Sciatic nerve (tissue), 2 donors: ENCODE data around the gene TENT5C. TPM values are rescaled to one million over a fixed set of nuclear protein-coding genes. Genes with fewer than 3 reads are reported as not detected.

Source experiments
- ATAC-seq: fragments of 200-7000 bp; cut with Tn5 transposase; one replicate; pipeline ENCODE4 v1.9.1; 2020; ENCODE audit warnings: mild to moderate bottlenecking, moderate library complexity
- DNase-seq: peaks from one replicate; pipeline ENCODE4 v3.0.0-alpha.2; 2020; ENCODE audit warnings: low spot score
- intact Hi-C: fragments of 100-400 bp; cut with DNase I; formaldehyde crosslinking; loops from one replicate; pipeline ENCODE4 v1.14.2; 2022
- total RNA-seq: library from RNA; stranded (reverse); fragmentation: NEBNext Ultra II Directional; extraction: Animal tissue kit (Norgen Biotek cat#: 25700); gene quantifications from one replicate; pipeline ENCODE4 v1.2.1, GENCODE V29; 2021
- donor health status: DM: no; HTN: no; CAD: no.
- donor health status: DM: no; HTN: no; CAD: no.

The TENT5C gene
- total RNA-seq, 1 donor from 2014 or later = 37.0 TPM

DNA sequence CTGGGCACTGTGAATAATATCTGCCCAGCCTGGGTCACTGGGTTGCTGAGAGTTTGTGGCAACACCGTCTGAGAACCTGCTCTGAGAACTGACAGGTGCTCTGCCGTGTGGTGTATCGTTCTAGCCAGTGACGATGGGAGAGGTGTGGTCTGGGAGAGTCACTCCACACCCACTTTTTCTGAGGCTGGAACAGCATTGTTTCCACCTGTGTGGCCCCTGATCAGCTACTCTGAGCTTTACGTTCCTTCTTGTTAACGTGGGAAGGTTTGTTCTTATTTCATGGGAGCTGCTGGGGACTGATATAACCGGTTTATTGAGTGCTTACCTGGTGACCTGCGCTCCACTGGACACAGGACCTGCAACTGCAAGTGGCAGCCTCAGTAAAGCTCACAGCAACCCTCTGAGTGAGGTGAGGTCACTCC, 34.8 kb upstream of the TENT5C start:
- intact Hi-C loops = no loop called here

DNA sequence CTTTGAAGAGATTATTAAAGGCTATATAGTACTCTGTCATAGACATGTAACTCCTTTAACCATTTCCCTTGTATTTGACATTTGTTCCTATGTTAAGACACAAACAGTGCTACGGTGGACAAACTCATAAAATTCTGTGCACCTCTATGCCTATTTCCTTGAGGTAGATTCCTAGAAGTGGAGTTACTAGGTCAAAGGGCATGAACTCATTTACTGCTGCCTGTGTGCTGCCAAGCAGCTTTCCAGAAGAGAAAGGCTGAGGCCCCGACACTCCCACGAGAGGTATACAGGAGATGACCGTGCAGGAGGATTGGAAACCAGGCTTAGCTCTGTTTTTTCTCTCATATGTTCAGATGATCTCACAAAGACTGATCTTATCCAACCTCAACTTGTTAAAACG, 34.4 kb upstream of the TENT5C start:
- intact Hi-C loops = no loop called here
- ATAC-seq (no peak), DNase-seq (no peak)

More for the DNA sequence above, 34.8 kb upstream of the TENT5C start:
- DNase-seq (no peak), ATAC-seq (no peak)

DNA sequence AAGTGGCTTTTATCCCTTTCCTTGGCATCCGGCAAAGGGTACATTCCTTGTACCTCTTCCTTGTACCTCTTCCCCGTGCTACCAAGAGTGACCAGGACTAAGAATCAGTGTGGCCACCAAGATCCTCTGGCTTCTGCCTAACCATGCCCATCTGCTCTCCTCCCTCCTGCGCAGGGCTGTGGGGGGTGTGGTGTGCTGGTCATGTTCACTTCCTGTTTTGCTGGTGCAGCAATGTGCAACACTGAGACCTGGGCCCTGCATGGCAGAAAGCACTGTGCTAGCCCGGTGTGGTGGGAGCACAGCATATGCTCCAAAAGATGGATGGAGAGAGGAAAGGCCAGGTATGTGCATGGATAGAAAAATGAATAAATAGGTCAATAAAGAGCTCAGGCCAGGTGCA, 33.3 kb upstream of the TENT5C start:
- intact Hi-C loops = no loop called here
- DNase-seq (no peak), ATAC-seq (no peak)

DNA sequence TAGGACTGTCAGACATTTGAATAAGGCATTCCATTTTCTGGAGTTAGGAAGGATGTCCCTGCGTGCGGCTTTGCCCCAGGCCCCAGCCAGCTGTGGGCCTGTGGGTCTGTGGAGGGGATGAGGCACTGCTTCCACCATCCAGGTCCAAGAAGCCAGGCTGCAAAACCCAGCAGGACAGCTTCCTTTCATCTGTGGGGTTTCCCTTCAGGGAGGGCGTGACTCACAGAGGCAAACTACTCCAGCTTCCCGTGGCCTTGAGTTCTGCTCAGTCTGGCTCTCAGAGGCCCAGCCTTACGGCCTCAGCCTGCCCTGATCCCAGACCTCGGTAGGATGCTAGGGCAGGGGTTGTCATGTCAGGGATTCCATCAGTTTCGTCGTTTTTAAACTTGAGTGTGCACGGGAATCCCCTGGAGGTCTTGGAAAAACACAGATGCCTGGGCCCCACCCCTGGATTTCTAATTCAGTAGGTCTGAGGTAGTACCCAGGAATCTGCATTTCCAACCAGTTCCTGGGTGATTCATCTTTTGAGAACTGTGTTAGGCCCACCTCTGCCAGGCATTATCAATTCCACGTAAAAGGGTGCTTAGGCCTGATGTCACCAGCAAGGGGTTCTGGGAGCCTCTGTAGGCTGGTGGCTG, 32.3 kb upstream of the TENT5C start:
- intact Hi-C loops = no loop called here
- ATAC-seq = no peak
- DNase-seq = no peak

DNA sequence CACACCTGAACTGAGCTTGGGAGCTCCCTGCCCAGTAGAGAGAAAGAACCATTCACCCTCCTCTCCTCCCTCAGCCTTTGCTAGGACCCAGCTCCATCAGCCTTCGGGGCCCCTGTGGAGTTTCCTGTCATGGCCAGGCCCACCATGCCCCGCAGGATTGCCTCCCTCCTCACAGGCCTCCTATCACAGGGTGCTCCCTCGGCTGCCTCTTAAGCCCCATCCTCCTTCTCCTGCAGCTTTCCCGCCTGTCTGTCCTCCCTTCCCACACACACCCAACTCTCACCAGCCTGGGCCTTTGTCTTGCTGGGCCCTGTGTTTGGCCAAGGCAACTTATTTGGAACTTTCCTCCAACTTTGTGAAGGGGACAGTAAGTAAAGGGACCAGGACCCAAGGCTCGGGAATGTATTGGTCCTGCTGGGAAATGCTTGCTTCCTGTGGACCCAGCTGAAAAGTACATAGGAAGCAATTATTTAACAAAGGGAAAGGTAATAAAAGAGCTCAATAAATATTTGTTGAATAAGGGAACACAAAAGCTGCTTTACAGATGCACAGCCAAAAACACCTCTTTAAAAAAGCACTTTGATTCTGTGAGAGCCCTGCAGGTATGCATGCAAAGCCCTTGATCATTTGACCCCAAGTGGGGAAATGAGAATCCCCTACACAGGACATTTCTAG, 31.6 kb upstream of the TENT5C start:
- intact Hi-C loops = no loop called here
- DNase-seq = no peak
- no peak for ATAC-seq

DNA sequence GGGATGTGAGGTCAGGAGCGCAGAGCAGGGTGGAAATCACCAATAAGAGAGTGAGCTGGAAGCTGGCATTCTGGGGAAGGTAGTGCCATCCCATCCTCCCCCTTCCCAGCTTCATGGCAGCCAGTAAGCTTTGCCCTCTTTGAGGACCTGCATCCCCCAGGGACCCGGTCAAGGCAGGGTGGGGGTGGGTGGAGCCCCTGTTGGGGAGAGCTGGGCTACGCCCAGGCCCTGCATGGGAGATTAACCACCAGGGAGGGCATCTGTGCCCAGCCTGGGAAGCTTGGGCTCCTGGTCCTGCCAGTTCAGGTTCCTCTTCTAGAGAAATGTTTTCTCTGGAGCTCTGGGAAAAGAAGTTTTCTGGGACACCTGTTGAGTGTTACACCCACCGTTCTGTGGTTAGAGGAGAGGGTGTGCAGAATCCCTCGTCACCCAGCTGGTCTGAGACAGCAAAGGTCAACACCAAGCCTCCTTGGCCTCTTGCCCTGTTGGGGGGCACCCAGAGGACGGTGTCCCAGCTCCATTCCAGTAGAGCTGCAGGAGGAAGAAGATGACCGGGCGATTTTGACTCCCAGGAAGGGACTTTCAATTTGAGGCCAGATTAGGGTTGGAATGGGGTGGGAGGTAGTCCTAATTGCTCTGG, 30.1 kb upstream of the TENT5C start:
- ATAC-seq (no peak), DNase-seq (no peak)
- intact Hi-C loops = no loop called here

DNA sequence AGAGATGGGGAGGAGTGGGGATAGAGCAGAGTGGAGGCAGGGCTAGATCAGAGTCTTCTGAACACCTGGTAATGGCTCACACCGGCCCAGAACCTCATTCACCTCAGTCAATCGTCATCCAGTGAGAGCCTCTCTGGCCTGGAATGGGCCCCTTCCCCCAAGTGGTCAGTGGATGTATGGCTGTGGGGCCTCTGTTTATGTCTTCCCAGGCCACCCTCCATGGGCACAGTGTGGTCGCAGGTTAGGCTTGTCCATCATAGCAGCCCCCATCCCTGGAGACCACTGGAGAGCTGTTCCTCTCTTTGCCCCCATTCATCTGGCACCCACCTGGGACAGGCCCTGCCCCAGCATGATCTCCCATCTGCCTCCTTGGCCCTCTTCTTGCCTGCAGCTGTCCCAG, 29.6 kb upstream of the TENT5C start:
- no peak for DNase-seq
- intact Hi-C loops = no loop called here
- ATAC-seq = no peak

DNA sequence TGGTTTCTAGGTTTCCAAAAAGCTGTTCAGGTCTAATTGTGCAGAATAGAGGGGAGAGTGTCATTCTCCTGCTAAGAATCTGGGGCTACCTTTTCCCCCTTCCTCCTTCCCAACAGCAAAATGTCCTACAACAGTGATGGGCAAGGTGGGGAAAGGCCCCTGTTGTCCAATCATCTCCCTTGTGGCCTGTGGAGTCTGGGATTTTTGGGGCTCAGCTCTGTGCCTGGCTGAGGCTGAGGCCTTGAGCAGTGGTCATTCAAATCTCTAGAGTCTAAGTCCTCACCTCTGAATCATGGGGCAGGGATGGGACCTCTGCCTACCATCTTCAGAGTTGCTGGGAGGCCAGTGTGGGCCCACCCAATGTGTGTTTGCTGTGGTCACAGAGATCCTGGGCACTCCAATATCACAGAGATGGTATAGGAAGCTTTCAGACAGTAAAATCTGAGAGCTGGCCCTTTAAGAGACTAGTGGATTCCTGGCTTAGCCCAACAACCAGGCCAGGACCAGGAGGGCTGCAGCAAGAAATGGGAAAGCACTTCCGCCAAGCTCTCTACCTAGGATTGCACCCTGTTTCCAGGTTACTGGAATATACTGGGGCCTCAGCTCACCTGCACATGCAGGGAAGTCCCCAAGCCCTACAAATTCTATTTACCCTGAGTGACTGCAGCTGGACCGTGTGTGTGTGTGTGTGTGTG, 28.5 kb upstream of the TENT5C start:
- intact Hi-C loops = no loop called here
- ATAC-seq (no peak), DNase-seq (no peak)

DNA sequence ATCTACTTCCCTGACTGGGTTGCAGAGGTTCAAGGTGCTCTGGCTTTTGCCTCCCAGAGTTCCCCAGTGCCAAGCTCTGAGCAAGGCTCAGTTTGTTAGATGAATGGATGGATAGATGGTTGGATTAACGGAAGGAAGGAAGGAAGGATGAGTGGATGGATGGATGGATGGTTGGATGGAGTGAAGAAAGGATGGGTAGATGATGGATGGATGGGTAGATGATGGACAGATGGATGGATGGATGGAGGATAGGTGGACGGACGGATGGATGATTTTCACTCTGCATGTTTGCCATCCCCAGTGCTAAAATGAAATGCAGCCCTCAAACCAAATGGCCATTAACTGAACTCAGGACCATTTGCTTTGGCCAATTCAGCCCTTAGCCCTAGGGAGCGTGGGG, 27.4 kb upstream of the TENT5C start:
- ATAC-seq (no peak), DNase-seq (no peak)
- intact Hi-C loops = no loop called here

DNA sequence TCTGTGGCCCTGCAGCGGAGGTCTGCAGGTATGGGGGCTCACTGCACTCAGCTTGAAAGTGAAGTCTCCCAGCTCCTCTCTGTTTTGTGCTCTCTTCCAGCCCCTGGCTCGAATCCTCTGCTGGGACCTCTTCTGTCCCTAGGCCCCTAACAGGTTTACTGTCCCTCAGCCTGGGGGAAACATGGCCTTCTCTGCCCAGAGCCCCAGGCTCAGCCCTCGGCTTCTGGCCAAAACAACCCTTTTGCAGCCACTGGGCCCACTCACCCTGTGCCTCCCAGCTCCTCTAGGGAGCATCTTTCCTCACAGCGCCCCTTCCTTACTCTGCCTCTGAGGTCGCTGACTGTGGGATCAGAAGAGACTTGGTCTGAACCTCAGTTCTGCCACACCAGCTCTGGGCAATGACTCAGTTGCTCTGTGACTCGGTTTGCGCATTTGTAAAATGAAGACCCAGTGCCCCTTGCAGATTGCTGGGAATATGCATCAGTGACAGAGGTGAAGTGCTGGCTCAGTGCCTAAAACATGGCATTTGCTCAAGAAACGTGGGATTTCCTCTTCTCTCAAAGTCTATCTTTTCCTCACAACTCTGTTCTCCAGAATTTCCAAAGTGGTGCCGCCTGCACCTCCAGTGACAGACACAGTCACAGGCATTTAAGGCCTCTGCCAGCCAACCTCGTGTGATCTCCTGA, 26.5 kb upstream of the TENT5C start:
- intact Hi-C loops = no loop called here
- ATAC-seq (no peak), DNase-seq (no peak)

DNA sequence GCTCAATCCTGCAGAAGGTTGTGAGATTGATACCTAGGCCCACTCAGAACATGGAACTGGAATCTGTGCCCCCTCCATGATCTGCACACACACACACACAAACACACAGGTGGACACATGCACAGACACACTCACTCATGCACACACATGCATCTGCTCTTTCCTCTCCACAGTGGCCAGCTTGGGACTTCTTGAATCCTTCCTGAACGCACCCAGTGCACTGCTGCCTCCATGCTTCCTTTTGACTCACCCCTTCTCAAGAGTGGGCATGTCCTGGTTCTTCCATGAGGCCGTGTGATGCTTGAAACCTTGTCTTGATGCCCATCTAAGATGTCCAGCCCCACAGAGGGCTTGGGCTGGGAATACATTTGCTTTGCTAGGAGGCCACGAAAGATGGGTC, 25.4 kb upstream of the TENT5C start:
- intact Hi-C loops = no loop called here
- DNase-seq (no peak), ATAC-seq (no peak)

DNA sequence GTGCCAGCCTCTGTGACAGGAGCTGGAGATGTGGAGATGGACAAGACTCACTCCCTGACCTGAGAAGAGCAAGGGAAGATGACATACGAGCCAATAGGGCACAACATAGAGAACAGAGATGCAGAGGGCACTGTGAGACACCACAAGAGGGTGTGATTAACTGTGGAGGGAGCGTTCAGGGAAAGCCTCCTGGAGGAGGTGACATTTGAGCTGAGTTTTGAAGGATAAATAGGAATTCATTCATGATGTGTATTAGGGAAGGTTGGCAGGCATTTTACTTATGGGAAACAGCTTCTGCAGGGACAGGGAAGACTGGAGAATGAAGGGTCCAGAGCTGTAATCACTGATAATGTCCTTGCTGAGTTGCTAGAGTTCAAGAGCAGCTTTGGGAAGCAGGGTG, 25.0 kb upstream of the TENT5C start:
- DNase-seq (no peak), ATAC-seq (no peak)
- intact Hi-C loops = no loop called here

DNA sequence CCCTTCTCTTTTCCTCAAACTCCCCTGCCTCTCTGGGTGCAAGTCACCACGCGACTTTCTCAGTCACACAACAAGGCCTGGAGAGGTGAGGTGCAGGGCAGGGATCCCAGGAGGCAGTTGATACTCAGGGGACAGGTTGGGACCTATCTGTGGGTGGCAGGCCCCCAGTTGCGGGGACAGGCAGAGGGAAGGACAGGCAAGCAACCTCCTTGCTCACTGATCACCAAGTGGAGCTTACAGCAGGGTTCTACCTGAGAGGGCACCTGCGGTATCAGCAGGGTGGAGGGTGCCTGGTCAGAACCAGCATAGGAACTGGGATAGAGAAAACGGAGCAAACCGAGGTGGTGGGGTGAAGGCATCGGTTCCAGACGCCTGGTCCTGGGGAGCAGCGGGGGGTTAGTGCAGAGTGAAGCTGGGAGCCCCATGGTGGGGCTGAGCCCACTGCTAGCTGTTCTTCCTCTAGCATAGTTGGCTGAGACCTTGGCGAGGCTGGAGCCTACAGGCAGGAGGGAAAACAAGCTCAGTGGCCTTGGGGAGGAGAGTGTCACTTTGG, 24.4 kb upstream of the TENT5C start:
- no peak for DNase-seq
- ATAC-seq = no peak
- intact Hi-C loops = no loop called here

DNA sequence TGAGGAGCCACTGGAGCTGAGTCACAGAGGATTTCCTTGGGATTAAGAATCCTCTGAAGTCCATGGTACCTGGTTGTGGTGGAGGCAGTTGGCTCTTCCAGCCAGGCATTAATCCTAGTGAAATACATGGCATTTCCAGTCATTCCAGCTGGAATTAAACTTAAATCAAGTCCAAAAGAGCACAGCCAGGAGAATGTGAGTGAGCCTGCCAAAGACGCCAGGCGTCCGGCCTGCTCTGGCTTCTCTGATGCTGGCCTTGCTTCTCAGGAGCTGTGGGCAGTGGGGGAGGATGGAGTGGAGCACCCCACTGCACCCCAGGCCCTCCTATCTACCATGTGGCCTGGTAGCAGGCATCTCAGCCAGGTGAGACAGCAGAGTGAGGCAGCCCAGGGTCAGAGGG, 23.4 kb upstream of the TENT5C start:
- no peak for DNase-seq
- intact Hi-C loops = no loop called here
- ATAC-seq = peak; percentile 30

DNA sequence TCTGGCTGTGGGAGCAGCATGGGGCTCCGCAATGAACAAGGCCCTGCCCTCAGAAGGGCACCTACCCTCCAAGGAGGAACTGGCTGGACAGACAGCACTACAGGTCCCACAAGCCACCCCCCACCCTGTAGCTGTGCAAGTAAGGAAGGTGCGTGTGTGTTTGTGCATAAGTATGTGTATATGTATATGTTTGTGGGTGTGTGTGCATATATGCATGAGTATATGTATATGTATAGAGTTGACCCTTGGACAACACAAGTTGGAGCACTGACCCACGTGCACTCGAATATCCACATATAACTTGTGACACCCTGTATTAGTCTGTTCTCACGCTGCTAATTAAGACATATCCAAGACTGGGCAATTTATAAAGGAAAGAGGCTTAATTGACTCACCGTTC, 22.6 kb upstream of the TENT5C start:
- intact Hi-C loops = no loop called here
- DNase-seq = no peak
- no peak for ATAC-seq

DNA sequence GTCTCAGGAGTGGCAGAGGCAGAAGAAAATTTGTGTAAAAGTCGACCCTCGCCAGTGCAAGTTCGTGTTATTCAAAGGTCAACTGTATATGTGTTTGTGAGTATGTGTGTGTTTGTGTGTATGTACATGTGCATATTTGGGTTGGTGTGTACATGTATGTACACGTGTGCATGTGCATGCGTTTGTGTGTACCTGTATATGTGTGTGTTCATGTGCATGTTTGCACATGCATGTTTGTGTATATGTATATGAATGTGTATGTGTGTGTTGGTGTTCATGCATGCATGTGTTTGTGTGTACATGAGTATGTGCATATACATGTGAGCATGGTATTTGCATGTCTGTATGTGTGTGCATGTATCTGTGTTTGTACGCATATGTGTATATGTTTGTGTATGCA, 21.7 kb upstream of the TENT5C start:
- DNase-seq (no peak), ATAC-seq (no peak)
- intact Hi-C loops = no loop called here

DNA sequence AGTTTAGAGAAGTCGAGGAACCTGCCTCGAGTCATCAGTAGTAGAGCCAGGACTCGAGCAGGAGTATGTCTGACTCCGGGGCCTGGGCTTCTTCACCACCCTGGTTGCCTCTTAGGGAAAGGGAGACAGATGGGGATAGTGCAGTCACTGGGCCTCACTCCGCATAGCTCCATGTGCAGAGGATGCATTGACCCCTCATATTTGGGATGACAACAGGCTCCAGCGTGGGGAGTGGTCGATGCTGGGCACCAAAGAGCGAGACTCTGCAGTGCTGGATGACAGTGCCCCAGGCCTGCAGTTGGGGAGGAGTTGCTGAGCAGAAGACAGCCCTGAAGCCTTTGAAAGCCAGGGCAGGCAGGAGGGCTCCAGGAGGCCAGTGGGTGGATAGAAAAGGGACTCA, 20.8 kb upstream of the TENT5C start:
- ATAC-seq (no peak), DNase-seq (no peak)
- intact Hi-C loops = no loop called here

DNA sequence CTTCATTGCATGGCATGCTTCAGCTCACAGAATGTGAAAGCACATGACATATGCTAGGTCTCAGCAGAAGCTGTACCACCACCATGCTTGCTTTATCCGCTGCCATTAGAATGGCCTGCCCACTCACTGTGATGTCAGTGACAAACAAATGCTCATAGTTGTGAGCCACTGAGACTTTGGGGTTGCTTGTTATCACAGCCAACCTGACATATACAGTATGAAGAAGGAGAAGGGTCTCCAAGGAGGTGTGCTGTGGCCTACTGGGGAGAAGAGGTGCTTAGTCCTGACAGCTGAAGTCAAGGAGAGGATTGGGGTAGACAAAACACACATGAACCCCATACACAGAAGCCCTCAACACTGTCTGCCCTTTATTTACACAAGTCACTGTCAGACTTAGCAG, 19.5 kb upstream of the TENT5C start:
- no peak for ATAC-seq
- intact Hi-C loops = no loop called here
- DNase-seq = no peak

DNA sequence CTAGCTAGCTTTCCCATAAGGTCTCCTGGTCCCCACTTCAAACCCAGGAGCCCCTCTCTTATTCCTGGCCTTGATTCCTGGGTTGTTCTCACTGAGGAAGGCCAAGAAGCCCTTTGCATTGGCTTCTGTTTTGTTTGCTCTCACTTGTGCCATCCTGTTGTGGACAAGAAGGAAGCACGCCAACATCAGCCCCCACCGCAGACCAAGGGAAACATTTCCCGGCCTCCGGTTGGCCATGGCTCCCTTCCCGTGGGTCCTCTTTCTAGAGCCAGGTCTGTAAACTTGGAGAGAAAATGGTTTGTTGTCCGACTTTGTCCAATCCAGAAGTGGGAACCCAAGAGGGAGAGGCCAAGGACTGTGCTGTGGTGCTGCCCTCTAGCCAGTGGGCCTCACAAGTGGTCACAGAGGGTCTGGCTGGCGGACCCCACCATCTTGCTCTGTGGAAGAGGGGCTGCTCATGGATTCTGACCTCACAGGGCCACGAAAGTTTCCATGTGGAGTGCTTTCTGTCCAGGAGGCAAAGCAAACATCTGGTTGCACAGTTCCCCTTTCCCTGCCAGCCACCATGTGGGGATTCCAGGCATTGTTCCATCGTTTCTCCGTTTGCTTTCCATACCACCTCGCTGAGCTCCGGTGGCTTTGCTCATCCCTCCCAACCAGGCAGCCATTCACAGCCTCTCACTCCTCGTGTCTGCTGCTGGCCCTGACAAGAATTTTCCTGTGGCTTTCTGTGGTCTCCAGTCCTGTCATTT, 18.9 kb upstream of the TENT5C start:
- ATAC-seq (no peak), DNase-seq (no peak)
- intact Hi-C loops = no loop called here
